ENCODE results near the gene SLC7A10.

- TF ChIP-seq CTCF (IDR thresholded peaks at IDR 0.05) (no peak), USF2 (IDR thresholded peaks at IDR 0.05; ENCODE audit: borderline replicate concordance, low read depth, low read length) (no peak), RAD21 (IDR thresholded peaks at IDR 0.05; ENCODE audit: low read length) (no peak), NFIC (IDR thresholded peaks at IDR 0.05; ENCODE audit: borderline replicate concordance) (no peak)
Measured at GRCh38 chr19:33247441-33247819, 21.8 kb upstream of the SLC7A10 start.

Data from SK-N-SH (cell line).